GM21723 (cell line): Measurements from ENCODE around the gene TRAF4.
"Not testable (repeated sequence)": the region's sequence is repeated elsewhere in the genome, so short reads cannot be mapped to it uniquely, and the experiment has no call there.

Experiments
- ATAC-seq: cut with Tn5 transposase; IDR thresholded peaks from one replicate; pipeline ENCODE4 v1.9.1; 2021; ENCODE audit warnings: mild to moderate bottlenecking, moderate library complexity; ENCODE audit not compliant: unreplicated experiment

Gene TRAF4

GRCh38 chr17:28726627-28727491, 17.0 kb upstream of the TRAF4 start:
- ATAC-seq = peak; percentile 29

- peak; percentile 37 for ATAC-seq
Measured at GRCh38 chr17:28728364-28729200, 15.2 kb upstream of the TRAF4 start, which contains the start of gene NEK8. Gene NEK8, plus strand, starts transcription at chr17:28728788. Its CDS starts 26 bp downstream, at chr17:28728814.

GRCh38 chr17:28729950-28730330, 13.9 kb upstream of the TRAF4 start:
- no peak for ATAC-seq

- no peak for ATAC-seq
Measured at GRCh38 chr17:28733346-28733745, 10.5 kb upstream of the TRAF4 start.

- no peak for ATAC-seq
Measured at GRCh38 chr17:28734712-28735241, 9.0 kb upstream of the TRAF4 start.

GRCh38 chr17:28735242-28735722, 8.5 kb upstream of the TRAF4 start:
- no peak for ATAC-seq

GRCh38 chr17:28735913-28736769, 7.7 kb upstream of the TRAF4 start:
- not testable (repeated sequence) for ATAC-seq

- ATAC-seq = no peak
Measured at GRCh38 chr17:28737316-28737715, 6.5 kb upstream of the TRAF4 start.

- peak; percentile 73 for ATAC-seq
Measured at GRCh38 chr17:28737770-28738679, 5.8 kb upstream of the TRAF4 start.

- ATAC-seq = peak; percentile 29
Measured at GRCh38 chr17:28738680-28739384, 5.0 kb upstream of the TRAF4 start.

- ATAC-seq = no peak
Measured at GRCh38 chr17:28740406-28741357, 3.1 kb upstream of the TRAF4 start.

GRCh38 chr17:28741358-28742349, 2.2 kb upstream of the TRAF4 start:
- ATAC-seq = no peak

- ATAC-seq = peak; percentile 20
Measured at GRCh38 chr17:28744104-28744971, 527 bp downstream of the TRAF4 start.

- ATAC-seq = no peak
Measured at GRCh38 chr17:28744972-28745785, 1.4 kb downstream of the TRAF4 start.
